GM20431 (cell line): ENCODE measurements around the gene FOXN3.

Source experiments
- in situ Hi-C: fragments of 300-500 bp; cut with MseI, MboI; formaldehyde crosslinking; loops from one replicate; pipeline ENCODE4 v1.15.0; 2020; ENCODE audit warnings: low sequenced_read_pairs; ENCODE audit not compliant: unreplicated experiment

The FOXN3 gene

GRCh38 chr14:89294060-89294459, 123.0 kb downstream of the FOXN3 start:
- in situ Hi-C loops = no loop called here

DNA sequence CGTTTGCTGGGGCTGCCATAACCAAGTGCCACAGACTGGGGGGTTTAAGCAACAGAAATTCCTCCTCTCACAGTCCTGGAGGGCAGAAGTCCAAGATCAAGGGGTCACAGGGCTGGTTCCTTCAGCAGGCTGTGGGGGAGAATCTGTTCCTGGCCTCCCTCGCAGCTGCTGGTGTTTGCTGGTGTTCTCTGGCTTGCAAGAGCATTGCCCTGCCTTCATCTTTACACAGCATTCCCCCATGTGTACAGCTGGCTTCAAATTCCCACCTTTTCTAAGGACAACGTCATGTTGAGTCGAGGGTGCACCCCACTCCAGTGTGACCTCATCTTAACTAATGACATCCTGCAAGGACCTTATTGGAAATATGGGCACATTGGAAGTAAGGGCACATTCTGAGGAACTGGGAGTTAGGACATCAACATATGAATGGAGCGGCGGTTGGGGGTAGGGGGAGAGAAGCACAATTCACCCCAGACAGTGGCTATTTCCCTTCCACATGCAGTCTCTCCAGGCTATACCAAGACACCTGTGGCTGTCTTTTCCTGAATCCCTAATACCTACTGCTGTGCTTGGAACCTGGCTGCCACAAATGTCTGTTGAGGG, 123.6 kb downstream of the FOXN3 start:
- in situ Hi-C loops = no loop called here

- in situ Hi-C loops = no loop called here
These were observed 124.3 kb downstream of the FOXN3 start for GRCh38 chr14:89292579-89293313.

DNA sequence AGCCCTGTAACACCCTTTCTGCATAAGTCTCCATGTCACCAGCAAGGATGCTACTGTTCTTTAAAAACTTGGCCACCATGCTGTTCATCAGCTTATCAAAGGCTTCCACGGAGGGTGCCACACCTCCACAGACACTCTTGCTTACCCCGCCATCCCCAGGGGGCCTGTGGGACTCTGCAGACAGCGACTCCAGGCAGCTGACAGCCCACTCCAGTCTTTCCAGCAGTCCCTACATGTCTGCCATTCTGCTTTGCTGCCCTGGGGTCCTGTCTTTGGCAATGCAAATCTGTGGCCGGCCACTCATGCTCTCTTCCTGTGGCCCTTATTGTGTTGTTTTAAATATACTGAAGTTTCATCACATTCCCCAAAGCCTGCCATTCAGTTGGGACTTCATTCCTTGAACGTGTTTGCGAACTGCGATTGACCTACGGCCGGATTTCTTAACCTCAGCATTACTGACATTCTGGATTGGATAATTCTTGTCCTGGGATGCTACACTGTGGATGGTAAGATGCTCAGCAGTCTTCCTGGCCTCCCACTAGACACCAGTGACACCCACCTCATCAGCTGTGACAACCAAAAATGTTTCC, 125.6 kb downstream of the FOXN3 start:
- in situ Hi-C loops = no loop called here

DNA sequence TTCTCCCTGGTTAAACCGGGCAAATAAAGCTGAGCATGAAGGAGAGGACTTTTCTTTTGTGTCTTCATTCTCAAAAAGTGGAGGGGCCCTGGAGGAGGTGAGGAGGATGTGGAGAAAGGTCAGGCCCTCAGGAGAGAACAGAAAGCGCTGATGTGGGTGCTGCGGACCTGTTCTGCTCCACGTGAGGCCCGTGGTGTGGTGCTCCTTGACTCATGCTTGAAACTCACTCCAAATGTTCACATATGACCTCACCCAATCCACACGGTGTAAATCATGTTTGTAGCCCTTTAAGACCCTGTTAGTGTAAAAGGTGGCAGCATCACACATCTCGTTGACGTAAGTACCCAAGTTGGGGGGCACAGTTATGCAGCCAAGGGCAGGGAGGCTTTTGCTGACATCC, 126.2 kb downstream of the FOXN3 start:
- in situ Hi-C loops = no loop called here

DNA sequence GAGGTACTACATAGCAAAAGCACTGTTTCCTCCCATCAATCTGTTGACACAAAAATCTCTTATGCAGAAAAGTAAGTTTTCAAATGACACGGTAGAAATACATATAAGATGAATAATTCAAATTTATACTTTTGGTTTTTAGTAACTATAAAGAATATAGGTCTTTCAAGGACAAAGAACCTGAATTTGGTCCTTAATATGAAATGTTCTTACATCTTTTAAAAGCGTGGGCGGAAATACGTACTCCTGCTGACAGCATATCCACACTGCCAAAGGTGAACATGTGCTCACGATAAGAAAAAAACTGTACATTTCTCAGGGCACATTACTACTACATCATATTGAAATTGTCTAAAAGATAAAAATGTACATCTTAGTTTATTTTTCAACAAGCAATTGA, 127.6 kb downstream of the FOXN3 start:
- in situ Hi-C loops = no loop called here

- in situ Hi-C loops = no loop called here
These were observed 128.9 kb downstream of the FOXN3 start for GRCh38 chr14:89288114-89288513.

- in situ Hi-C loops = no loop called here
These were observed 132.5 kb downstream of the FOXN3 start for GRCh38 chr14:89284333-89285058.

DNA sequence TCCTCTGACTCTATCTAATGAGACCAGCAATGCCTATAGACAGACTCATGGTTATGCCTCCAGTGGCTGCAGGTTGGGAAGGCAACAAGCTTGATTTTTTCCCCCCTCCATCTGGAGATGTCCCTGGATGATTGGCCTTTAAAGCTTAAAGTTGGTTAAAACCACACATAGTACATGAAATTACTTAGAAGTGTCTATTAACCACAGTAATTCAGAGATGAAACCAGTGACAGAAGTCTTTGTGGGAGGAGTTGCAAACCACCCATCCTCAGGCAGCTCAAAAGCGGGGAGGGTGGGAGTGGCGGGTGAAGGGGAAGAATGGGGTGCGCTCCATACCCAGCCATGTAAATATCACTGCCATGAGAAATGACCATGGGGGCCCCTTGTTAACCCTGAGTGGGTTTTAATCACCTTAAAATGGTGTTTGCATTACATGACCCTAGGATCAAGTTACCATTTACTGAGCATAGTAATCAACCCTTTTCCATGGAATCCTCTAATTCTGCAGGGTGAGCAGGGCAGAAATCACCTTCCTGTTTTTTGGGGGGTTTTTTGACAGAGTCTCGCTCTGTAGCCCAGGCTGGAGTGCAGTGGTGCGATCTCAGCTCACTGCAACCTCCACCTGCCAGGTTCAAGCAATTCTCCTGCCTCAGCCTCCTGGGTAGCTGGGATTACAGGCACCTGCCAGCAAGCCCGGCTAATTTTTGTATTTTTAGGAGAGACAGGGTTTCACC, 133.5 kb downstream of the FOXN3 start:
- in situ Hi-C loops = no loop called here

DNA sequence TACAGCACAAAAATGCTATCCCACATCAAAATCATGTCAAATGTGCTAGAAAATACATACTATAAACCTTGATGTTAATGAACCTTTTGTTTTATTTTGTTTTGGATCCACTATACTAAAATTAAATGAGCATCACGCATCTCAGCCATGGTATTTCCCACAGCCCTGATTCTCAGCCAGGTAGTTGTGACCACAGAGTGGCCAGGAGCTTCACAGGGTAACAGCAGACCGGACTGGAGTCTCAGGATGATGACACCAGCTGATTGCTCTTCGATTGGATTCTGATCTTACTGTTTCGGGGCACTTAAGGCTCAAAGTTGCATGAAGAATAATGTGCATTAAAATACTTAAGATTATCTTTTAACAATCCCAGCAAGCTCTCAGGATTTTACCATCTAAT, 134.8 kb downstream of the FOXN3 start:
- in situ Hi-C loops = no loop called here

GRCh38 chr14:89280600-89280999, 136.4 kb downstream of the FOXN3 start:
- in situ Hi-C loops = no loop called here

GRCh38 chr14:89279649-89280232, 137.3 kb downstream of the FOXN3 start:
- in situ Hi-C loops = no loop called here

- in situ Hi-C loops = no loop called here
These were observed 139.8 kb downstream of the FOXN3 start for GRCh38 chr14:89277203-89277602.

DNA sequence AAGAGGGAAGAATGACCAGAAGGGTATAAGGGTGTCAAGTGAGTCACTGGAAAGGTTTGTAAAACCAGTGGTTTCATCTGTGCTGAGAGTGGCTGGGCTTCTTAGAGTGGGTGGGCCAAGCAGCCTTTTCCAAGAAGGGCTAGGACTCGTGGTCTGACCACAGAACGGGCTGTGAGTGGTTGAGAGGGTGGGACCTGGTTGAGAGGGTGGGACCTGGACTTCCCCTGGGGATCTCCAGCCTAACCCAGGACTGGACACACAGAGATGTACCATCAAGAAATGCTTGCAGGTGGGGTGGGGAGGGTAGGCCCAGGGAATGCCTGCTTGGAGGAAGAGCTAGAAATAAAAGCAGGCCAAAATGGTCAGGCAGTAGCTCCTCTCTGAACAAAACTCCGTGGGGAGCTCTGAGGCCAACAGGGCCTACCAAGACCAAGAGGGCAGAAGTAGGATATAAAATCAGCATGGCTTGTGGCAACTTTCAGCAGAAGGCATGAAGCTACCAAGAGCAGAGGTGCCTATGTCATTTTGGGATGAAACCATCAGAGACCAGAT, 140.5 kb downstream of the FOXN3 start:
- in situ Hi-C loops = no loop called here

DNA sequence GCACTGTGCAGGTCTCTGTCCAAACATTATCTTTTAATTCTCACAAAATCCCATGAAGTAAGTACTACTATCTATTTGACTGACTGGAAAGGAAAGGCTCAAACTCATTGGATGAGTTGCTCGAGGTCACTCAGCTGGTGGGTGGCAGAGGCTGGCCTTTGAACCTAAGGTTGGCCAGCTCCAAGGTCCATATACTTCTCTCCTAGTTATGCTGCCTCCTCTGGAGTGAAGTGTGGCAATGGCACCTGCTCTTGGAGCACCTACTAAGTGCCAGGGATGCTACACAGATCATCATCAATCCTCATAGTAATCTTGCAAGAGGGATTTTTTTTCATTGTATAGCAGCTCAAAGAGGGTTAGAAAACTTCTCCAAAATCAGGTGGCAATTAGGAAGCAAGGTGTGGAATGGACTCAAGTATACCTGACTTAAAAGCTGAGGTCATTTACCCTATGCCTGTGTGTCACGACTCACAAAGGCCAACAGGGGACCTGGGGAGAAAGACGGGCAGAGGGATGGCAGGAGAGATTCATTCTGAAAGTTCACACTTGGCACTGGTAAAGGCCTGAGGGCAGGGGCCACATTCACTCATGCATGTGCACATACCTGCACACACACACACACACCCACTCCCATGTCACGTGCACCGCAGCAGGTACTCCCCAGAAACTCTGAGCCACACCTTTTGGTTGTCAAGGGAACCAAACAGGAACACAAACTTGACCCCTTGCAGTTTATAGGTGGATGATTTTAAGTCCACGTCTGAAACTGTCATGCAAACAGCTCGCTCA, 146.4 kb downstream of the FOXN3 start:
- in situ Hi-C loops = no loop called here

GRCh38 chr14:89269404-89269803, 147.6 kb downstream of the FOXN3 start:
- in situ Hi-C loops = no loop called here

DNA sequence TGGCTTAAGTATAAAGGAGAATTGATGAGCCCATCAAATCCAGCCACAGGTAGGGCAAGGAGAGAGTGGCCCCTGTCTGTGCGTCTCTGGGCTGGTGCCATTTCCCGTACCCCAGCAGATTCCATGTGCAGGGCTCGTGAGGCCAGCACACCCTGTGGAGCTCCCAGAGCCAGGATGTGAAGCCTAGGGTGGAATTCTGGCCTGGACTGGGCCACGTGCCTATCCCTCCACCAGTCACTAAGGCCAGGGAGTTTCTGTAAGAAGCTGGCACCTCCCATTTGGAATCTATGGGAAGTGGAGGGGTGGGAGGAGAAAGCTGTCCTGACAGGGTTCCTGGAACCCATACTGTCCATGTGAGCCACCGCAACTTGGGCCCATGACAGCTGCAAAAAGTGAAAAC, 148.5 kb downstream of the FOXN3 start:
- in situ Hi-C loops = no loop called here

GRCh38 chr14:89267656-89268055, 149.4 kb downstream of the FOXN3 start:
- in situ Hi-C loops = no loop called here

- in situ Hi-C loops = no loop called here
These were observed 149.9 kb downstream of the FOXN3 start for GRCh38 chr14:89267163-89267562.
